Adrenal gland (tissue), 5 donors: ENCODE data around the gene SHISAL1.

Source experiments
- CTCF ChIP-seq, 6 experiments: fragments of 450-650 bp in 4 of 6; fragments of 200-600 bp in 2 of 6; sonication (generic) in 1 of 6; IDR thresholded peaks; 1 replicate in 5 of 6; 2 replicates in 1 of 6; pipeline versions ENCODE4 v1.5.1 to v1.8.0; 2016 to 2021; ENCODE audit warnings: antibody characterized with exemption in 6 of 6, mild to moderate bottlenecking in 2 of 6, moderate library complexity in 1 of 6
- POLR2A ChIP-seq, 2 donors: fragments of 450-650 bp; IDR thresholded peaks; one replicate each; pipeline ENCODE4 v1.6.1; 2017; ENCODE audit warnings: antibody characterized with exemption in 2 of 2, mild to moderate bottlenecking in 2 of 2, moderate library complexity in 1 of 2
- donor health status: DM: no; HTN: no; CAD: no.

DNA sequence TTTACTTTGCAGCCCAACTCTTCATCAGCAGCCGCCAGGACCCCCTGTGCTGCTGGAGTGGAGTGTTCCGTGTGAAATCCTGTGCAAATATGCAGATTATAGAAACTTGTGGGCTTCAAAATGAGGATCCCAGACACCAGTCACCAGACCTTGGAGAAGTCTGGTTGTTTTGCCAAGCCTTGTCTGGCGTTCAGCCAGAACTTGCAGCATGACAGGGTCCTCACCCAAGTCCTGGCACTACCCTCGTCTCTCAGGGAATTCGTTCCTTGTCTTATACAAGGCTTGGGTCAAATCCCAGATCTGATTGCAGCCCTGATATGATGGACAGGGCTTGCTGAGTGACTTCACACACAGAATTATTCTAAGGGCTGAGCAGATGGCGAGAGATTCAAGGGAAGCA lies 18.9 kb downstream of the SHISAL1 start:
- TF ChIP-seq POLR2A (IDR thresholded peaks at IDR 0.05) (no peak), CTCF (IDR thresholded peaks at IDR 0.05) (no peak)
